AG20443 (cell line): Measurements from ENCODE around the gene PEX12.
"Not testable (repeated sequence)": the region's sequence is repeated elsewhere in the genome, so short reads cannot be mapped to it uniquely, and the experiment has no call there.

Experiments
- DNase-seq: peaks from one replicate; pipeline ENCODE4 v3.0.0; 2012; ENCODE audit warnings: low spot score, mixed read lengths

The PEX12 gene

GRCh38 chr17:35578929-35579432, 610 bp upstream of the PEX12 start:
- DNase-seq: no peak

- DNase-seq: peak; percentile 27
Observed at GRCh38 chr17:35577830-35578196, 558 bp downstream of the PEX12 start.

- no peak for DNase-seq
Observed at GRCh38 chr17:35575759-35576158, 2.6 kb downstream of the PEX12 start.

GRCh38 chr17:35569405-35569804, 9.0 kb downstream of the PEX12 start:
- DNase-seq: no peak

- peak; percentile 61 for DNase-seq
Observed at GRCh38 chr17:35568561-35568960, 9.8 kb downstream of the PEX12 start.

GRCh38 chr17:35566968-35567367, 11.4 kb downstream of the PEX12 start:
- DNase-seq: no peak

GRCh38 chr17:35563181-35563580, 15.2 kb downstream of the PEX12 start:
- DNase-seq: not testable (repeated sequence)

GRCh38 chr17:35560703-35561102, 17.7 kb downstream of the PEX12 start, which contains the start of gene SLFN14:
TSS of gene SLFN14 (minus strand) at chr17:35560819. CDS start at chr17:35558062, 2,757 bp downstream.
- DNase-seq: no peak

GRCh38 chr17:35559495-35560210, 18.7 kb downstream of the PEX12 start:
- DNase-seq: no peak

- no peak for DNase-seq
Observed at GRCh38 chr17:35557353-35557752, 21.0 kb downstream of the PEX12 start.

- no peak for DNase-seq
Observed at GRCh38 chr17:35555691-35556090, 22.7 kb downstream of the PEX12 start.

- DNase-seq: no peak
Observed at GRCh38 chr17:35554668-35555067, 23.7 kb downstream of the PEX12 start.

GRCh38 chr17:35553310-35553709, 25.1 kb downstream of the PEX12 start:
- no peak for DNase-seq

- DNase-seq: no peak
Observed at GRCh38 chr17:35548978-35549377, 29.4 kb downstream of the PEX12 start.

GRCh38 chr17:35548208-35548810, 30.1 kb downstream of the PEX12 start:
- no peak for DNase-seq

- DNase-seq: no peak
Observed at GRCh38 chr17:35546487-35546886, 31.9 kb downstream of the PEX12 start.

- no peak for DNase-seq
Observed at GRCh38 chr17:35545150-35545549, 33.2 kb downstream of the PEX12 start.

GRCh38 chr17:35543856-35544255, 34.5 kb downstream of the PEX12 start:
- no peak for DNase-seq

- no peak for DNase-seq
Observed at GRCh38 chr17:35542990-35543389, 35.4 kb downstream of the PEX12 start.

- DNase-seq: no peak
Observed at GRCh38 chr17:35541434-35541833, 36.9 kb downstream of the PEX12 start.

- DNase-seq: peak; percentile 22
Observed at GRCh38 chr17:35540589-35541404, 37.6 kb downstream of the PEX12 start.

- DNase-seq: no peak
Observed at GRCh38 chr17:35539659-35540026, 38.7 kb downstream of the PEX12 start.
